Adrenal gland (tissue), 5 donors: Measurements from ENCODE around the gene OR2A42.
"Not testable (repeated sequence)": the region's sequence is repeated elsewhere in the genome, so short reads cannot be mapped to it uniquely, and the experiment has no call there.

Source experiments
- CTCF ChIP-seq, 6 experiments: fragments of 450-650 bp in 4 of 6; fragments of 200-600 bp in 2 of 6; sonication (generic) in 1 of 6; IDR thresholded peaks; 1 replicate in 5 of 6; 2 replicates in 1 of 6; pipeline versions ENCODE4 v1.5.1 to v1.8.0; 2016 to 2021; ENCODE audit warnings: antibody characterized with exemption in 6 of 6, mild to moderate bottlenecking in 2 of 6, moderate library complexity in 1 of 6
- POLR2A ChIP-seq, 2 donors: fragments of 450-650 bp; IDR thresholded peaks; one replicate each; pipeline ENCODE4 v1.6.1; 2017; ENCODE audit warnings: antibody characterized with exemption in 2 of 2, mild to moderate bottlenecking in 2 of 2, moderate library complexity in 1 of 2
- donor health status: DM: no; HTN: no; CAD: no.

- TF ChIP-seq CTCF, POLR2A (IDR thresholded peaks at IDR 0.05): not testable (repeated sequence)
Measured at GRCh38 chr7:144183166-144183565, 56.2 kb downstream of the OR2A42 start, which contains the start of gene CTAGE4.
